ENCODE measurements around the gene PGF.
"Not testable (repeated sequence)": the region's sequence is repeated elsewhere in the genome, so short reads cannot be mapped to it uniquely, and the experiment has no call there.

PGF gene

DNA sequence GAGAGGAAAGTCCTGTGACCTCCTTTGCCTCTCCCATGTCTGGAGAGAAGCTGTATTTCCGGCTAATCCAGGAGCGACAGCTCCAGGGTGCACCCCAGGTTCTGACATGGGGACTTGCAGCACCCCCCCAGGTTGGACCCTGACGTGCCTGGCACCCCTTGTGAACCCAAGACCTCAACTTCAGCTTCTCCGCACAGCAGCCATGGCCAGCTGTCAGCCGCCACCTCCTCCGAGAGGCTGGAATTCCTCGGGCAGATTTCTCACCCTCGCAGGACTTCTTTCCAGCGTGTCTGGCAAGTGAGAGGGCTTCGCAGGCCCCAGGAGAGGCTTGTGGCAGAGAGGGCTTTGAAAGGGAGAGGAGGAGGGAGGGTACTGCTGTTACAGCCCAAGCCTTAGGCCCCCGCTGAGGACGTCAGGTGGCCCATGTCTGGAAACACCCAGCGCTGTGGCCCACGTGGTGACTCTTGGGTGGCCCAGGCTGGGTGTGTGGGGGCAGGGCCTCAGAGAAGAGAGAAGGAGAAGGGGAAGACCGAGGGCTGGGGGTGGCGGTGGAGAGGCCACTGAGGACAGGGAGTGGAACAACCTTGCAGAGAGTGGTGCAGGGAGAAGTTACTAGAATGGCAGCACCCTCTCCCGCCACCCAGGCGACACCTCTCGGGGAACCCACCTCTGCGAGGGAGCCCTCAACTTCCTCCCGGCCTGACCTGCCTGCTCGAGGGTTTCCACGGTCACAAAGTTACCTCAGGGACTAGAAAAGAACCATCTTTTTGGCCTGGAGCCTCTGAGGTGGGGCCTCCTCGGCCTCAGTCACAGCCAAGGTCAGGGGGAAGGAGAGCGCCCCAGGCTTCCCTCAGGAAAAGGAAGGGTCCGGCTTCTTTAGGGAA lies 20.7 kb downstream of the PGF start:
- TF ChIP-seq, protein P1, sequence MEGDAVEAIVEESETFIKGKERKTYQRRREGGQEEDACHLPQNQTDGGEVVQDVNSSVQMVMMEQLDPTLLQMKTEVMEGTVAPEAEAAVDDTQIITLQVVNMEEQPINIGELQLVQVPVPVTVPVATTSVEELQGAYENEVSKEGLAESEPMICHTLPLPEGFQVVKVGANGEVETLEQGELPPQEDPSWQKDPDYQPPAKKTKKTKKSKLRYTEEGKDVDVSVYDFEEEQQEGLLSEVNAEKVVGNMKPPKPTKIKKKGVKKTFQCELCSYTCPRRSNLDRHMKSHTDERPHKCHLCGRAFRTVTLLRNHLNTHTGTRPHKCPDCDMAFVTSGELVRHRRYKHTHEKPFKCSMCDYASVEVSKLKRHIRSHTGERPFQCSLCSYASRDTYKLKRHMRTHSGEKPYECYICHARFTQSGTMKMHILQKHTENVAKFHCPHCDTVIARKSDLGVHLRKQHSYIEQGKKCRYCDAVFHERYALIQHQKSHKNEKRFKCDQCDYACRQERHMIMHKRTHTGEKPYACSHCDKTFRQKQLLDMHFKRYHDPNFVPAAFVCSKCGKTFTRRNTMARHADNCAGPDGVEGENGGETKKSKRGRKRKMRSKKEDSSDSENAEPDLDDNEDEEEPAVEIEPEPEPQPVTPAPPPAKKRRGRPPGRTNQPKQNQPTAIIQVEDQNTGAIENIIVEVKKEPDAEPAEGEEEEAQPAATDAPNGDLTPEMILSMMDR (conservative IDR thresholded peaks at IDR 0.05; ENCODE audit: low read depth, low read length): no peak
- no peak for DNase-seq (ENCODE audit: low read depth)
- no peak overlapping the region for H3K4me3 ChIP-seq (ENCODE audit: low read length)

DNA sequence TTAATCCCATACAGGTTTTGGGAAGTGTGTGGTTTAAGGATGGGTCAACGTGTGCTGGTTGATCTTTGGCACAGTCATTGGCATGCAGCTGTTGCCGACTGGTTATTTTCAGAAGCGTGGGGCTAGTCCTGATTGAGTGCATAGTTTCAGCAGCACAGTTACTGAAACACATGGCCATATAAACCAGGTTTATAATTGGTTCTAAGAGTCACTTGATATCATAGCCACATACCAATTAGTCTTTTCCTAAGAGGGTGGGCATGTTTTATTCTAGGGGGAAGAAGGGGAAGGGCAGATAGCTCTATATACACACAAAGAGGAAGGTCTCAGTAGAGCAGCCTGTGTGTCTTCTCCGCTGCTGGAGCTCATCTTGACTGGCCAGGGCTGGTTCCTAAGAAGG lies 21.4 kb downstream of the PGF start:
- DNase-seq (ENCODE audit: low read depth): no peak
- no peak overlapping the region for H3K4me3 ChIP-seq (ENCODE audit: low read length)
- TF ChIP-seq, protein P1 (conservative IDR thresholded peaks at IDR 0.05; ENCODE audit: low read depth, low read length): no peak

GRCh38 chr14:74932936-74933335 lies 22.5 kb downstream of the PGF start:
- not testable (repeated sequence) for DNase-seq (ENCODE audit: low read depth); H3K4me3 ChIP-seq (ENCODE audit: low read length)

GRCh38 chr14:74932401-74932901 lies 22.9 kb downstream of the PGF start:
- no peak overlapping the region for H3K4me3 ChIP-seq (ENCODE audit: low read length)
- DNase-seq (ENCODE audit: low read depth): no peak
- TF ChIP-seq, protein P1 (conservative IDR thresholded peaks at IDR 0.05; ENCODE audit: low read depth, low read length): no peak

DNA sequence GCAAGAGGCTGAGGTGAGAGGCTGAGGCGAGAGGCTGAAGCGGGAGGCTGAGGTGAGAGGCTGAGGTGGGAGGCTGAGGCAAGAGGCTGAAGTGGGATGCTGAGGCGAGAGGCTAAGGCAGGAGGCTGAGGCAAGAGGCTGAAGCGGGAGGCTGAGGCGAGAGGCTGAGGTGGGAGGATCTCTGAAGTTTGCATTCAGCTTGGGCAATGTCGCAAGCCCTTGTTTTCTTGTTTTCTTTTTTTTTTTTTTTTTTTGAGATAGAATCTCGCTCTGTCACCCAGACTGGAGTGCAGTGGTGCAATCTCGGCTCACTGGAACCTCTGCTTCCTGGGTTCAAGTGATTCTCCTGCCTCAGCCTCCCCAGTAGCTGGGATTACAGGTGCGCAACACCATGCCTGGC lies 23.7 kb downstream of the PGF start:
- H3K4me3 ChIP-seq (ENCODE audit: low read length); DNase-seq (ENCODE audit: low read depth): not testable (repeated sequence)

- TF ChIP-seq, protein P1 (conservative IDR thresholded peaks at IDR 0.05; ENCODE audit: low read depth, low read length): no peak
- no peak overlapping the region for H3K4me3 ChIP-seq (ENCODE audit: low read length)
- no peak for DNase-seq (ENCODE audit: low read depth)
Observed at GRCh38 chr14:74929242-74929641, 26.2 kb downstream of the PGF start.

DNA sequence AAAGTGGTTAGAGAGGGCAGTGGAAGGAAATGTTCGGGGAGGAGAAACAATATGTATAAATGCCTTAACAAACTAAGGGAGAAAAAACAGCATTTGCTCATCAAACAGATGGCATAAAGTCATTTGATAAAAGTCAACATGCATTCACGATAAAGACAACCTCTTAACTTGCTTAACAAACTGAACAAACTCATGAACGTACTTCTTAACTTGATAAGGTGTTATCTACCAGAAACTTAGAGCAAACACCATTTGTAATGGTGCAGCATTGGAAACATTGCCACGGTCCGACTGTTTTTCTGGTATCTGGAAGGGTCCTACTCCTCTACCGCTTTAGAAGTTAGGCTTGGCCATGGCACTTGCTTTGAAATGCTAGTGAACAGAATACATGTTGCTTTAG lies 28.2 kb downstream of the PGF start:
- no peak overlapping the region for H3K4me3 ChIP-seq (ENCODE audit: low read length)
- DNase-seq (ENCODE audit: low read depth): no peak
- TF ChIP-seq, protein P1 (conservative IDR thresholded peaks at IDR 0.05; ENCODE audit: low read depth, low read length): no peak

DNA sequence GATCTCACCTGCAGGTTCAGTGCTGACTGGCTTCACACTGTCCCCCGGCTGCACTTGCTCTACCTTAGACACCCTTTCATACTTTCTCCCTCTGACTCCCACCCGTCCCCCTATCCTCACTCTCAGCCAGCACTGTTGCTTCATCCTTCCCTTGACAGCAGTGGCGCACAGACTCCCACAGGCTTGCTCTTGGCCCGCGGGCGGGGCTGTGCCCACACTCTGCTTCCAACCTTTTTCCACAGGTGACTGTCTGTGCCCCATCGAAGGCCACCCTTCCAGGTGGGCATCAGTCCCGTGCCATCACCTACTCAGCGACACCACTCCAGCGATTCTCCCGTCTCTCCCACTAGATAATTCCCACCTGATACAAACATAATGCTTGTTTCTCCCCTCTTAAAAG lies 31.3 kb downstream of the PGF start:
- DNase-seq (ENCODE audit: low read depth): no peak
- TF ChIP-seq, protein P1 (conservative IDR thresholded peaks at IDR 0.05; ENCODE audit: low read depth, low read length): no peak
- no peak overlapping the region for H3K4me3 ChIP-seq (ENCODE audit: low read length)

Measured in retinal pigment epithelial cell (primary cell).